ENCODE measurements around the gene AP4E1.

DNA sequence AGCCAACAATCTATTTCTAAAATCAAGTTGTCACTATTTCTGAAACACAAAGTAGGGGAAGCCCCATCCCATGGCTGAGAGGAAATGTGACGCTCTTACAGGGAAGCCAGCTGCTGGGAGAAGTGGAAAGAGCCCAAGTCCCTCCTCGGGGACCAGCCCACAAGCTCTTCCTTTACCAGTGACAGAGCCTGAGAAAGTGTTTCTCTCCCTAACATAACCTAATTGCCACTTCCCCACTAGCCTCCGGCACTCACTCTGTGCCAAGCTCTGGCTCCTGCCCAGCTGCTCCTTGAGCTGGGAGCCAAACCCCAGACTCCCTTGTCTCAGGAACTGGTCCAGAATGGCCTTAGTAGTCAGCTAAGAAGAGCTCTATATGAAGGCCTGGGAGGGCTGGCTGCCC, 143.3 kb downstream of the AP4E1 start:
- TF ChIP-seq, protein P1, sequence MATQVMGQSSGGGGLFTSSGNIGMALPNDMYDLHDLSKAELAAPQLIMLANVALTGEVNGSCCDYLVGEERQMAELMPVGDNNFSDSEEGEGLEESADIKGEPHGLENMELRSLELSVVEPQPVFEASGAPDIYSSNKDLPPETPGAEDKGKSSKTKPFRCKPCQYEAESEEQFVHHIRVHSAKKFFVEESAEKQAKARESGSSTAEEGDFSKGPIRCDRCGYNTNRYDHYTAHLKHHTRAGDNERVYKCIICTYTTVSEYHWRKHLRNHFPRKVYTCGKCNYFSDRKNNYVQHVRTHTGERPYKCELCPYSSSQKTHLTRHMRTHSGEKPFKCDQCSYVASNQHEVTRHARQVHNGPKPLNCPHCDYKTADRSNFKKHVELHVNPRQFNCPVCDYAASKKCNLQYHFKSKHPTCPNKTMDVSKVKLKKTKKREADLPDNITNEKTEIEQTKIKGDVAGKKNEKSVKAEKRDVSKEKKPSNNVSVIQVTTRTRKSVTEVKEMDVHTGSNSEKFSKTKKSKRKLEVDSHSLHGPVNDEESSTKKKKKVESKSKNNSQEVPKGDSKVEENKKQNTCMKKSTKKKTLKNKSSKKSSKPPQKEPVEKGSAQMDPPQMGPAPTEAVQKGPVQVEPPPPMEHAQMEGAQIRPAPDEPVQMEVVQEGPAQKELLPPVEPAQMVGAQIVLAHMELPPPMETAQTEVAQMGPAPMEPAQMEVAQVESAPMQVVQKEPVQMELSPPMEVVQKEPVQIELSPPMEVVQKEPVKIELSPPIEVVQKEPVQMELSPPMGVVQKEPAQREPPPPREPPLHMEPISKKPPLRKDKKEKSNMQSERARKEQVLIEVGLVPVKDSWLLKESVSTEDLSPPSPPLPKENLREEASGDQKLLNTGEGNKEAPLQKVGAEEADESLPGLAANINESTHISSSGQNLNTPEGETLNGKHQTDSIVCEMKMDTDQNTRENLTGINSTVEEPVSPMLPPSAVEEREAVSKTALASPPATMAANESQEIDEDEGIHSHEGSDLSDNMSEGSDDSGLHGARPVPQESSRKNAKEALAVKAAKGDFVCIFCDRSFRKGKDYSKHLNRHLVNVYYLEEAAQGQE (IDR thresholded peaks at IDR 0.05; ENCODE audit: borderline replicate concordance): no peak
- TF ChIP-seq, protein P2, sequence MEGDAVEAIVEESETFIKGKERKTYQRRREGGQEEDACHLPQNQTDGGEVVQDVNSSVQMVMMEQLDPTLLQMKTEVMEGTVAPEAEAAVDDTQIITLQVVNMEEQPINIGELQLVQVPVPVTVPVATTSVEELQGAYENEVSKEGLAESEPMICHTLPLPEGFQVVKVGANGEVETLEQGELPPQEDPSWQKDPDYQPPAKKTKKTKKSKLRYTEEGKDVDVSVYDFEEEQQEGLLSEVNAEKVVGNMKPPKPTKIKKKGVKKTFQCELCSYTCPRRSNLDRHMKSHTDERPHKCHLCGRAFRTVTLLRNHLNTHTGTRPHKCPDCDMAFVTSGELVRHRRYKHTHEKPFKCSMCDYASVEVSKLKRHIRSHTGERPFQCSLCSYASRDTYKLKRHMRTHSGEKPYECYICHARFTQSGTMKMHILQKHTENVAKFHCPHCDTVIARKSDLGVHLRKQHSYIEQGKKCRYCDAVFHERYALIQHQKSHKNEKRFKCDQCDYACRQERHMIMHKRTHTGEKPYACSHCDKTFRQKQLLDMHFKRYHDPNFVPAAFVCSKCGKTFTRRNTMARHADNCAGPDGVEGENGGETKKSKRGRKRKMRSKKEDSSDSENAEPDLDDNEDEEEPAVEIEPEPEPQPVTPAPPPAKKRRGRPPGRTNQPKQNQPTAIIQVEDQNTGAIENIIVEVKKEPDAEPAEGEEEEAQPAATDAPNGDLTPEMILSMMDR (IDR thresholded peaks at IDR 0.05; ENCODE audit: poor library complexity, severe bottlenecking): no peak
- TF ChIP-seq TAF1 (IDR thresholded peaks at IDR 0.05; ENCODE audit: low read depth) (no peak), RAD21 (conservative IDR thresholded peaks at IDR 0.05) (no peak), EP300 (conservative IDR thresholded peaks at IDR 0.05; ENCODE audit: poor library complexity, severe bottlenecking) (no peak), EZH2 (IDR thresholded peaks at IDR 0.05; ENCODE audit: borderline replicate concordance, insufficient read depth, low read length, poor library complexity, severe bottlenecking) (no peak)
